ENCODE measurements around the gene FKTN. TPM values are rescaled to one million over a fixed set of nuclear protein-coding genes. Genes with fewer than 3 reads are reported as not detected.
A peak's percentile ranks its signal among the peaks of the same experiment; 100 is the strongest.

The FKTN gene
- total and polyA plus RNA-seq, 9 of the 15 experiments (the other 6 are each of a cell fraction or from before 2014, with no cell fraction given): 5.4 to 16.3 (median 10.4) TPM

GRCh38 chr9:105670315-105670714 lies 112.4 kb downstream of the FKTN start:
- Histone ChIP-seq H3K9ac (ENCODE audit: insufficient read depth in 1 of 2, low read depth in 2 of 2, low read length in 2 of 2) (no peak overlapping the region), H3K4me3 (no peak overlapping the region), H3K27ac (ENCODE audit: extremely low read depth, low read depth, low read length) (no peak overlapping the region), H3K4me2 (ENCODE audit: insufficient read depth, low read length) (no peak overlapping the region; the same call in 1 of the 2 replicates), H3K79me2 (ENCODE audit: control insufficient read depth, insufficient read depth, low read length) (no peaks in the 10 kb centered on the region), H3K4me1 (replicated peaks in 1 of 2; ENCODE audit: control insufficient read depth in 2 of 2, insufficient read depth in 2 of 2, low read length in 2 of 2) (peaks cover 0 to 12% of the 10 kb centered on the region in 2 experiments; a peak in 3 of 5 replicates), H3K27me3 (ENCODE audit: control insufficient read depth in 2 of 2, insufficient read depth in 2 of 2, low read length in 2 of 2) (no peaks in the 10 kb centered on the region), H4K20me1 (replicated peaks; ENCODE audit: control insufficient read depth, insufficient read depth, low read length) (no peaks in the 10 kb centered on the region), H3K36me3 (ENCODE audit: control insufficient read depth, insufficient read depth, low read length) (no peaks in the 10 kb centered on the region), H3K9me1 (ENCODE audit: control insufficient read depth, insufficient read depth, low read length) (no peaks in the 10 kb centered on the region), H3K9me3 (replicated peaks; ENCODE audit: control insufficient read depth, insufficient read depth, low read depth, low read length) (no peaks in the 10 kb centered on the region), H2AFZ (ENCODE audit: low read depth, low read length) (0 out of 2 replicates have a peak overlapping the region, but pooled peaks have one; percentile 48)
- intact Hi-C loops (cut with micrococcal nuclease): no loop called here
- POLR2A ChIA-PET: interaction anchor here (0.7 kb wide), 1 partner anchor 13 kb away, joined by 3 read pairs; no protein-coding TSS in a partner anchor
- ATAC-seq (no peak; the same call in 2 of the 3 replicates), FAIRE-seq (no peak), DNase-seq (ENCODE audit: extremely low read depth in 1 of 4, low spot score in 3 of 4) (no peak)
- in situ Hi-C loops (cut with MboI): no loop called here
- TF ChIP-seq HMGN3 (IDR thresholded peaks at IDR 0.05; ENCODE audit: borderline replicate concordance, extremely low read depth, insufficient read length, low read depth, low read length) (no peak), HDAC8 (tag; IDR thresholded peaks at IDR 0.05) (no peak), NRF1 (conservative IDR thresholded peaks at IDR 0.05 in 1 of 2, IDR thresholded peaks at IDR 0.05 in 1 of 2) (no peak)
- CTCF ChIA-PET (ENCODE audit: low intra/inter-chr PET ratio): no interaction called here
- WGBS (ENCODE audit: insufficient coverage, low coverage, missing lambda C conversion rate): 3% methylated on average over 3 of the region's 3 CpGs
- no TSS peak for BruUV-seq (replicated peaks)

- intact Hi-C loops (cut with micrococcal nuclease) (no loop called here), in situ Hi-C loops (cut with MboI) (no loop called here)
- no peak overlapping the region for H2AFZ ChIP-seq (ENCODE audit: low read depth, low read length)
- no peaks in the 10 kb centered on the region for H4K20me1 ChIP-seq (replicated peaks; ENCODE audit: control insufficient read depth, insufficient read depth, low read length)
- 34% methylated on average over 3 of the region's 3 CpGs for WGBS (ENCODE audit: insufficient coverage, low coverage, missing lambda C conversion rate)
- H3K9me1 ChIP-seq (ENCODE audit: control insufficient read depth, insufficient read depth, low read length): no peaks in the 10 kb centered on the region
- no peak overlapping the region for H3K27ac ChIP-seq (ENCODE audit: extremely low read depth, low read depth, low read length)
- ATAC-seq (no peak), FAIRE-seq (no peak), DNase-seq (ENCODE audit: extremely low read depth in 1 of 4, low spot score in 3 of 4) (no peak)
- BruUV-seq (replicated peaks): no TSS peak
- H3K4me1 ChIP-seq (replicated peaks in 1 of 2; ENCODE audit: control insufficient read depth in 2 of 2, insufficient read depth in 2 of 2, low read length in 2 of 2): peaks cover 0 to 12% of the 10 kb centered on the region in 2 experiments; a peak in 3 of 5 replicates
- H3K4me3 ChIP-seq: no peak overlapping the region
- H3K9ac ChIP-seq (ENCODE audit: insufficient read depth in 1 of 2, low read depth in 2 of 2, low read length in 2 of 2): no peak overlapping the region
- H3K27me3 ChIP-seq (ENCODE audit: control insufficient read depth in 2 of 2, insufficient read depth in 2 of 2, low read length in 2 of 2): no peaks in the 10 kb centered on the region
- ChIA-PET CTCF (ENCODE audit: low intra/inter-chr PET ratio) (no interaction called here), POLR2A (interaction anchor here (0.7 kb wide), 1 partner anchor 13 kb away, joined by 3 read pairs; no protein-coding TSS in a partner anchor)
- H3K79me2 ChIP-seq (ENCODE audit: control insufficient read depth, insufficient read depth, low read length): no peaks in the 10 kb centered on the region
- no peaks in the 10 kb centered on the region for H3K36me3 ChIP-seq (ENCODE audit: control insufficient read depth, insufficient read depth, low read length)
- H3K9me3 ChIP-seq (replicated peaks; ENCODE audit: control insufficient read depth, insufficient read depth, low read depth, low read length): no peaks in the 10 kb centered on the region
- no peak overlapping the region for H3K4me2 ChIP-seq (ENCODE audit: insufficient read depth, low read length)
- TF ChIP-seq PHF21A (IDR thresholded peaks at IDR 0.05; ENCODE audit: borderline replicate concordance, low read depth): no peak
- TF ChIP-seq ELF1 (tag; IDR thresholded peaks at IDR 0.05): no peak
- no peak for TF ChIP-seq BMI1 (IDR thresholded peaks at IDR 0.05; ENCODE audit: low read length)
- no peak for TF ChIP-seq RFX1 (IDR thresholded peaks at IDR 0.05)
- TF ChIP-seq ZBTB7A (IDR thresholded peaks at IDR 0.05; ENCODE audit: borderline replicate concordance, control insufficient read depth, low read depth, low read length): no peak
- TF ChIP-seq XRCC4 (IDR thresholded peaks at IDR 0.05; ENCODE audit: extremely low read depth, insufficient read depth, insufficient read length): no peak
- TF ChIP-seq CEBPZ (IDR thresholded peaks at IDR 0.05; ENCODE audit: borderline replicate concordance, low read depth, low read length): no peak
- no peak for TF ChIP-seq ZNF3 (CRISPR knock-in tag; IDR thresholded peaks at IDR 0.05)
- no peak for TF ChIP-seq PTRF (tag; IDR thresholded peaks at IDR 0.05)
- TF ChIP-seq PTBP1 (IDR thresholded peaks at IDR 0.05; ENCODE audit: low read depth, low read length): no peak
- TF ChIP-seq MIER1 (IDR thresholded peaks at IDR 0.05; ENCODE audit: low read depth): no peak
These were observed 112.8 kb downstream of the FKTN start for GRCh38 chr9:105670775-105671174.
